Tibial nerve (tissue), 4 donors: Measurements from ENCODE around the gene PLCH2.

Experiments
- CTCF ChIP-seq, 5 experiments: fragments of 200-600 bp in 3 of 5; fragments of 450-650 bp in 2 of 5; sonication (generic) in 3 of 5; IDR thresholded peaks; one replicate each; pipeline ENCODE4 v1.5.1; 2016 to 2019; ENCODE audit warnings: antibody characterized with exemption in 5 of 5, mild to moderate bottlenecking in 3 of 5, moderate library complexity in 2 of 5
- EP300 ChIP-seq, 2 donors: sonication (generic); formaldehyde crosslinking; IDR thresholded peaks; one replicate each; pipeline ENCODE4 v1.6.1; 2017; ENCODE audit warnings: antibody characterized with exemption in 2 of 2, mild to moderate bottlenecking in 1 of 2

- TF ChIP-seq CTCF (IDR thresholded peaks at IDR 0.05) (no peak), EP300 (IDR thresholded peaks at IDR 0.05) (no peak)
These were observed 22.6 kb downstream of the PLCH2 start for GRCh38 chr1:2498648-2499047.
